GM12874 (cell line): ENCODE data around the gene LCNL1.

ENCODE experiments used
- CTCF ChIP-seq: IDR thresholded peaks from 2 replicates; pipeline ENCODE4 v1.5.1; 2011; ENCODE audit warnings: low read depth, mild to moderate bottlenecking, control low read depth, low read length, moderate library complexity; ENCODE audit not compliant: insufficient read depth

Gene LCNL1

GRCh38 chr9:136958898-136959850 is 23.6 kb upstream of the LCNL1 start:
- no peak for TF ChIP-seq CTCF

GRCh38 chr9:136960212-136960937 is 22.4 kb upstream of the LCNL1 start:
- TF ChIP-seq CTCF: no peak

- no peak for TF ChIP-seq CTCF
These were observed 21.9 kb upstream of the LCNL1 start for GRCh38 chr9:136960938-136961275.

DNA sequence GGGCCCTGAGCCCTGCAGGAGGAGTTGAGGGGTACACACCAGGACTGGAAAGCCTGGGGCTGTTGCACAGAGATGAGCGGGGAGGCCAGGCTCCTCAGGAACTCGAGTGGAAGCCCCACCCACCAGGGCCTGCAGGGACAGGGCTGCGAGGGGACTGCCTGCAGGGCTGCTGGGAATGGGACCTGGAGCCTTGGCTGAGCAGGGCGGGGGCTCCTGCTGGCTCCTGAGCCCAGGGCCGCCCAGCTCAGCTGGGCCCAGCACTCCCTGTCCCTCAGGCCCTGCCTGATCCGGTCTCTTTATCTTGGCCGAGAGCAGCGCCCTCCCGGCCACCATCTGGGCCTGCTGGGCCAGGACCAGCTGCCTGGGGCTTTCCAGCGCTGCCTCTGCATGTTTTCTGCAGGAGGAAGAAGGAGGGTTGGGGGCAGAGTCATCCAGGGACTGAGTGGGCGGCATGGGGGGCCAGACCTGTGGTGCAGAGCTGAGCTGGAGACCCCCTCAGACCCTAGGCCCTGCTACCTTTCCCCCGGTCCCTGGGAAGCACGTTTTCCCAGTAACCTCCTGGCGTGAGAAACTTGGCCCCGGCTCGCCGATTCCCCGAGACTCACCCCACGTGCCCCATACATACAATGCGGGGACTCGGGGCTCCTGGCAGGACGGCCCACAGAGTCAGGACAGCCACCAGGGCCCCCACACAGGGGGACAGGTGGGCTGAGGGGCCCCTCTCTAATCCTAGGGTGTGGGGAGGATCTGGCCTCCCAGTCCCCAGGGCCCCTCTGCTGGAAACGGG is 21.3 kb upstream of the LCNL1 start:
- TF ChIP-seq CTCF: no peak

- TF ChIP-seq CTCF: no peak
These were observed 20.6 kb upstream of the LCNL1 start for GRCh38 chr9:136962163-136962562.

DNA sequence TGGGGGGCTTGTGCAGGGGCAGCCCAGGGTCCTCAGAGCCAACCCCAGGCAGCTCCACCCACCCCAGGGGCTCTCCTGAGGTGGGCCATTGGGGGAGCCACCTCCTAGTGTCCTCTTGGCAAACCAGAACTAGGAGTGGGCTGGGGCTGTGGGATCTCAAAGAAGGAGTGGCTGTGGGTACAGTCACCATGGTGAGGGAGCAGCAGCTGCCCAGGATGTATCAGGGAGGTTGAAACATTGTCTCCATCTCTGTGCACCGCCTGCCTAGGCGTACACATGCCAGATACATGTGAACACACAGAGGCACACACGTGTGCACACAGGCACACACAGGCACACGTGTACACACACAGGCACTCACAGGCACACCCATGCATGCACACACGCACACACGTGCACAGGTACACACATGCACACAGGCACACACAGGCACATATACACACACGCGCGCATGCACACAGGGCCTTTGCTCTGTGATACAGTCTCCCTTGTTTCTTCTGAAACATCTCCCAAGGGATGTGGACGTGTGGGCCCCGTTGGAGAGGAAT is 20.0 kb upstream of the LCNL1 start:
- TF ChIP-seq CTCF: no peak

DNA sequence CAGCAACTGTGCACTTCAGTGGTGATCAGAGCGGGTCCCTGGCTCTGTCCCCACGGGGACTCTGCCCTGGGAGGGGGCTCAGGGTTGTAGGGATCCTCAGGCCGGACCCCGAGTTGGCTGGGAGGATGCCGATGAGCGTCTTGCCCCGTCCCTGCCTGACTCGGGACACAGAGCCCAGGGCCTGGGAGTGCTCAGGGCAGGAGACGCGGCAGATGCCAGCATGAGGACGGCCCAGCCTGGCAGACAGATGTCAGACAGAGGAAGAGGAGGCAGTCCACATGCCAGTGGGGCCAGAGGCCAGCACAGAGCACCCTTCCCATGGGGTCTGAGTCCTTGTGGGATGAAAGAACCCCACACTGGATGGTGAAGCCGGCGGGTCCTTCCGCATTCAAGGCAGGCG is 19.5 kb upstream of the LCNL1 start:
- no peak for TF ChIP-seq CTCF
